ENCODE results near the gene C19orf25.

DNA sequence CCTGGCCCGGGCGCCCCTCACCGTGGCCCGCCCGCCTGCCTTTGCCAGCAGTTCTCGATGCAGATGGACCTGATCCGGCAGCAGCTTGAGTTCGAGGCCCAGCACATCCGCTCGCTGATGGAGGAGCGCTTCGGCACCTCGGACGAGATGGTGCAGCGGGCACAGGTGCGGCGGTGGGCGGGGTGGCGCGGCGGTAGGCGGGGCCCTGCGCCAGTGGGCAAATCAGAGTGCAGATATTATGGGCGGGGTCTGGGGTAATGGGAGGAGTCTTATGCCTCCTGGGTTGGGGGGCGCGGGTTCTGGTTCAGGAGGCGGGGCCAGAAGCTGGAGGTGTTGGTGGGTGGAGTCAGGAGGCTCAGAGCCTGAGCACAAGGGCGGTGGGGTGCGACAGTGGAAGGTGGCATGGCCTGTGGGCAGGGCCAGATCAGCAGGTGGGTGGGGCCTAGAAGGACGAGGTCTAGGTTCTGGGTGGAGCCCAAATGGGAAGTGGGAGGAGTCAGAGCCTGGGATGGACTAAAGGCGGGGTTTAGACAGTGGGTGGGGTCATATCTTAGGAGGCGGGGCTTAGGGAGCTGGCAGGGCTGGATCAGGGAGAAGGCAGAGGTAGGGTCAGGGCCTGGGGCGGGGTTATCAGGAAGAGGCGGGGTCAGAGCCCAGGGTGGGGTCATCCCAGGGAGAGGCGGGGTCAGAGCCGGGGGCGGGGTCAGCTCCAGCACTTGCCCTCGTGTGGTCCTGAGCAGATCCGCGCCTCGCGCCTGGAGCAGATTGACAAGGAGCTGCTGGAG, 23.5 kb downstream of the C19orf25 start:
- TF ChIP-seq, protein P1, sequence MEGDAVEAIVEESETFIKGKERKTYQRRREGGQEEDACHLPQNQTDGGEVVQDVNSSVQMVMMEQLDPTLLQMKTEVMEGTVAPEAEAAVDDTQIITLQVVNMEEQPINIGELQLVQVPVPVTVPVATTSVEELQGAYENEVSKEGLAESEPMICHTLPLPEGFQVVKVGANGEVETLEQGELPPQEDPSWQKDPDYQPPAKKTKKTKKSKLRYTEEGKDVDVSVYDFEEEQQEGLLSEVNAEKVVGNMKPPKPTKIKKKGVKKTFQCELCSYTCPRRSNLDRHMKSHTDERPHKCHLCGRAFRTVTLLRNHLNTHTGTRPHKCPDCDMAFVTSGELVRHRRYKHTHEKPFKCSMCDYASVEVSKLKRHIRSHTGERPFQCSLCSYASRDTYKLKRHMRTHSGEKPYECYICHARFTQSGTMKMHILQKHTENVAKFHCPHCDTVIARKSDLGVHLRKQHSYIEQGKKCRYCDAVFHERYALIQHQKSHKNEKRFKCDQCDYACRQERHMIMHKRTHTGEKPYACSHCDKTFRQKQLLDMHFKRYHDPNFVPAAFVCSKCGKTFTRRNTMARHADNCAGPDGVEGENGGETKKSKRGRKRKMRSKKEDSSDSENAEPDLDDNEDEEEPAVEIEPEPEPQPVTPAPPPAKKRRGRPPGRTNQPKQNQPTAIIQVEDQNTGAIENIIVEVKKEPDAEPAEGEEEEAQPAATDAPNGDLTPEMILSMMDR (CRISPR knock-in tag; IDR thresholded peaks at IDR 0.05): no peak
- TF ChIP-seq, protein P2, sequence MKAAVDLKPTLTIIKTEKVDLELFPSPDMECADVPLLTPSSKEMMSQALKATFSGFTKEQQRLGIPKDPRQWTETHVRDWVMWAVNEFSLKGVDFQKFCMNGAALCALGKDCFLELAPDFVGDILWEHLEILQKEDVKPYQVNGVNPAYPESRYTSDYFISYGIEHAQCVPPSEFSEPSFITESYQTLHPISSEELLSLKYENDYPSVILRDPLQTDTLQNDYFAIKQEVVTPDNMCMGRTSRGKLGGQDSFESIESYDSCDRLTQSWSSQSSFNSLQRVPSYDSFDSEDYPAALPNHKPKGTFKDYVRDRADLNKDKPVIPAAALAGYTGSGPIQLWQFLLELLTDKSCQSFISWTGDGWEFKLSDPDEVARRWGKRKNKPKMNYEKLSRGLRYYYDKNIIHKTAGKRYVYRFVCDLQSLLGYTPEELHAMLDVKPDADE (CRISPR knock-in tag; IDR thresholded peaks at IDR 0.05): no peak
- TF ChIP-seq, protein P3, sequence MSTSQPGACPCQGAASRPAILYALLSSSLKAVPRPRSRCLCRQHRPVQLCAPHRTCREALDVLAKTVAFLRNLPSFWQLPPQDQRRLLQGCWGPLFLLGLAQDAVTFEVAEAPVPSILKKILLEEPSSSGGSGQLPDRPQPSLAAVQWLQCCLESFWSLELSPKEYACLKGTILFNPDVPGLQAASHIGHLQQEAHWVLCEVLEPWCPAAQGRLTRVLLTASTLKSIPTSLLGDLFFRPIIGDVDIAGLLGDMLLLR (CRISPR knock-in tag; IDR thresholded peaks at IDR 0.05): no peak
